Amniotic stem cell (primary cell): ENCODE results near the gene DPH5.

ENCODE experiments used
- DNase-seq: peaks from one replicate; lab custom pipeline; 2025; lab: John Stamatoyannopoulos, UW

The DPH5 gene

DNA sequence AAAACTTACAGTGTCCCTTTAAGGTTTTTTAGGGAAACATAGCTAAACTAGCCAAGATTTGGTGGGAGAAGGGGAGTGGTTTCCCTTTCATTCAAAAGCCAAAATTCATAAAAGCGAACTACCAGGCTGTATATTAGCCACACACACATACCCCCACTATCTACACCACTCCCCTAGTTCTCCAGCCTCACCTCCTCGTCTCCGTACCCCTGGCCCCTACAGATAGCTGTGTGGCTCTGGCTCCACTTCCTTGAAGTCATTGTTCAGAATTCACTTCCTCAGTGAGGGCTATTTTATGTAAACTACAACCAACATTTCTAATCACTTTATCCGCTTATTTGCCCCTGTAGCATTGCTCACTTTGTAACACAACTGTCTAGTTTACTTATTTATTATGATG lies 5.3 kb upstream of the DPH5 start:
- DNase-seq: no peak

DNA sequence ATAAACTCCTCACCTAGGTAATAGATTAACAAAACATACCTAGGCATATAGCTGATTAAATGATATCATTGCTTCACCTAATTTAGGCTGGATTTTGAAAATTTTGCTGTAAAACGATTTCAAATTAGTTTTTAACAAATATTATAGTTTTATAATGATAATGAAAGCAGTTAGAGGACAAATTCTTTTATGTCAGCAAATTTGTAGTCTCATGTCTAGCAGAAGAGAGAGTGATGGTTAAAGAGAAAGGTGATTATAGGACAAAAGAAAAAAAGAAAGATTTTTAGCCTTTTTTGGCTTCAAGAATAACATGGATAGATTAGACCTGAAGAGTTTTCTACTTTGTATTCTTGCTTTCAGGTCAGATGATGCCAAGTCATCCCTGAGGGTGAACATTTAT lies 3.6 kb upstream of the DPH5 start:
- DNase-seq: no peak

DNA sequence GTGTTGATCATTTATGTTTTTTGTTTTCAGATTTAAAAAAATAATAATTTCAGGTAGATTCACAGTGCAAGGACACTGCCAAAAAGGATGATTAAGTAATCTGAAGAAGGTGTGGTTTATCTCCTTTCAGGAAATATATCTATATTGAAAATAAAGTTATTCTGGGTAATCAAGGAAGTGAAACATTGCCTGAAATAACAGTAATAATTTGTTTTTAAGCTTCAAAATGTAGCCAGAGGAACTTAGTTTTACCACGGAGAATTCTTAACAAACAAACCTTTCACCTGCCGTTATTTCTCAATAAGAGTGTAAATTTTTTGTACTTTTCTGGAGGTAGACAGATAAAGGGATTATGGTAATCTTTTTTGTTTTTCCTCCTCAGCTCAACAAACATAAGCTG lies 2.9 kb upstream of the DPH5 start:
- no peak for DNase-seq

DNA sequence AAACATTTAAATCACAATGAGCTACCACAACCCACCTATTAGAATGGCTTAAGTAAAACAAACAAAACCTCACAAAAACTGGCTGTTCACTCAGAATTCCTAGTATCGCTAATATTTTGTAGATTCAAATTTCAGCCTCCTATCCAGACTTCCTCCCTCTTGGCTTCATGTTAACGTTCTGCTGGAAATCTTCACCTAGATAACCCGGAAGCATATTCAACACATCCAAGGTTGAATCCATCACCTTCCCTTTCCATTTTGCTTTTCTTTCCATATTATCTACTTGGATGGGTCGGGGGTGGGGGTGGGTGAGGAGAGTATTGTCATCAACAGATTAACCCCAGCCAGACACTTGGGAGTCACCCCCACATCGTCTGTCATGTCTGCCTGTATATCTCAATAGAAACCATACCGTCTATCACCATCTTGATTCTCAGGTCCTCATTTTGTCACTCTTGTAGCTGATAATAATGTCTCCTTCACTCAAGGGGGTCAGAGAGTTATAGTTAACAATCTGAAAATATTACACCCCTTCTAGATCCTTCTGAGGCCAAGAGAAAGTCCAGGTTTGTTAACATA lies 1.7 kb upstream of the DPH5 start:
- no peak for DNase-seq

DNA sequence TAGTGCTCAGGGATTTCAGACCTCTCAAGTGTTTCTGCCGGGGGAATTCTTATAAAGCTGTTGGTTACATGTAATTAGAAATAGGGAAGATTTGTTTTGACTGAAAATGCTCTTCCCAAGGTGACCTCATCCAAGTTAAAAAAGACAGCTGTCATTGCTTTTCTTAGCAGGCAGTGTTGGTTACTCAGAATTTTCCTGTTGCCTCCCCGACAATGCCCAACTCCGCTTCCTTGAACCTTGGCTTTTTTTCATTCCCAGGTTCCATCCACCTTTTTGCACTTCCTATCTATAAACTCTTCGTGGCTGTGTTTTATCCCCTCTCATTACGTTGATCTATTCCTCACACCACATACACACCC lies 825 bp upstream of the DPH5 start:
- no peak for DNase-seq

DNA sequence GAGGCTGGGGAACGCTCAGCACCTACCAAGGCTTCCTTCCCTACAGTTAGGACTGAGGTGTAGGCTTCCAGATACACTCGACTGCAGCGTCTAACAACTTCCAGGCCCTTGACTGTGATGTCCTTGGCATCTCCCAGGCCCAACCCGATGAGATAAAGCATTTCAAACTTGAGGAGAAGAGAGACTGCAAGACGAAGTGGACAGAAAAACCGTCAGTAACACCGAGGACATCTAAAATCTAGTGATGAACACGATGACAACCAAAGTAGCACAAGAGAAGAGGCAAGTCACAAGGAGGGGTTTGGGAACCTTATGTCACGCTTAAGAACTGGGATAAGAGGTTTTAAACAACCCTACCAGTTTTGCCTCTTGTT lies 314 bp downstream of the DPH5 start:
- DNase-seq: no peak

DNA sequence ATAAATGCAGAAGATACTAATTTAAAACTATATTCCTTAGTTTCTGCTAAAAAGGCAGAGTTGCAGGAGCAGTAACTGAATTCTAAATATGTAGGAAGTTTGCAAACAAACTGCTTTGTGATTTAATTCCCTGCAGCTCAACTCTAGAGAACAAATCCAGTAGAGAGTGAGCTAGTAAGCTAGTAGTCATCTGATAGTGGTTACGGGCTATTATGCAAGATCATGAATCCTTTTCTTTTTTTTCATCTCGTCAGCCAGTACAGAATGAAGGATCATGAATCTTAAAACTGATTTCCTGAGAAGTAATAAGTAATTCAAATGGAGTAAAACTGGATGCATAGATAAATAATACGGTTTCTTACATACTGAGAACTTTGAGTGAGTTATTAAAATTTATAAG lies 3.3 kb downstream of the DPH5 start:
- DNase-seq: no peak

DNA sequence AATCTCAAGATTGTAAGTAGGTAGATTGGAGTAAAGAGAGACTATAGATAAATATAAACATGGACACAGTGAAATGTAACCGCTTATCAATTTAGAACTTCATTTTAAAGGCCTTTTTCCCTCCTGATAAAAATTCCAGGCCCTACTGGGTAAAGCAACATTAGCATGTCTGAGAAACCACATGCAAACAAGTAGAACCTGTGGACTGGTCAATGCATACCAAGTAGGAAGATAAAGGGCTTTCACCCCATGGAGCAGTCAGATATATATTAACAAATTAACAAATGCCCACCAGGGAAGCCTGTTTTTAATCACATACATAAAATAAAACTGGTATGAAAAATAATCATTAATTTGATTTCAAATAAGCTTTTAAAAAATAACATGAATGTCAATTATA lies 8.1 kb downstream of the DPH5 start:
- no peak for DNase-seq

DNA sequence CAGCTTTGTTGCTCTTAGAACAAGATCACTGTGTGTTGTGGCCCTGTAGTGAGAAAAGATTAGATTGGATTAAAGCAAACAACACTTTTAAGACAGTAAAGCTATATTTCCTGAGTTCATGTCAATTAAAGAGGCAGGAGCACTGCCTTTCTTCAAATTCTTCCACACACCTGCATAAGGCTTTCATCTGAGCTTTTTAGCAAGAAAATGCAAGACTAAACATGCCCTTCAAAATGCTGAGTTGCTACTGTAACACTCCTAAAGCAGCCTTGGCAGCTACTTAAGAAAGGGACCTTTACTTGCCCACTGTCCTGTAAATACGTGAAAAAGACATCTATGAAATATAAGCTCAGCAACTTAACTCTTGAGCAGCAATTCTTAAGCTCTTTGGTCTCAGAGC lies 11.8 kb downstream of the DPH5 start:
- no peak for DNase-seq

DNA sequence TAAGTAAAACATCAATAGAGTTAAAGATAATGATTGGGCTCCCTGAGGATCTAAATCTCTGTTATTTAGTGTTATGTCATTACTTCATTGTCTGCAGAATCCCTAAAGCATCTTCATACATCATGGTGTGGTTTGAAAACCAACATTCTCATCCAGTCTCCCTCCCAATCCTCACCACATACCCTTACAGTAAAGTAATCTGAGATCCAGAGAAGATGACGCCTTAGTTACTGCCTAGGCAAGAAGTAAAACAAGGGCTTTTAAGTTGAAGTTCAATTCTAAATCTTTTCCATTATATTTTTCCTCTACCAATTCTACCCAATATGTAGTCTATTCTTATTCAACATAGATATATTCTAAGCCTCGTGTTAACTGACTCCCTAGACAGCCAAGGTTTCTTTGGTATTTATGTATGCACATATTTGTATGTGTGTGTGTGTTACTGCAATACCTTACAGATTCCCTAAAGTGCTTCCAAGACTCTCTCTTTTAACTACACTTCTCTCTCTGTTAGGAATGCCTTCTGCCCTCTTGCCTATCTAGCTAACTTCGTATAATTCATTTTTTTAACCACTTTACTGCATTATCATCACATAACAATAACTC lies 17.3 kb downstream of the DPH5 start:
- DNase-seq: no peak

DNA sequence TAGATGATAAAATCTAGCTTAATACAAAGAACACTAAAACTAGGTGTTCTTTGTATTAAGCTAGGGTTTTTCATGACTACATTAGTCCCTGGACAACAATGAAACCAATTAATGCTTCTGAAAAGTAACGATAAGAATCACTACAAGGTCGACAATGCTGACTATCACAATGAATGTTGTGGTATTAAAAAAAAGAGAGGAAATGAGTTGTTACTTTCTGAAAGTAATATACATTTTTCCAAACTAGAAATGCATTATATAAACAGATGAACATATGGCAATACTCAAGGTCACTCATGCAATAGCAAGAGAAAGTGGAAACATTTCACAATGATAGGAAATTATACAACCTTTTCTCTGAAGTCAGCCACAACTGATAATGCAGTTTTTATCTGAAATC lies 19.0 kb downstream of the DPH5 start:
- no peak for DNase-seq

DNA sequence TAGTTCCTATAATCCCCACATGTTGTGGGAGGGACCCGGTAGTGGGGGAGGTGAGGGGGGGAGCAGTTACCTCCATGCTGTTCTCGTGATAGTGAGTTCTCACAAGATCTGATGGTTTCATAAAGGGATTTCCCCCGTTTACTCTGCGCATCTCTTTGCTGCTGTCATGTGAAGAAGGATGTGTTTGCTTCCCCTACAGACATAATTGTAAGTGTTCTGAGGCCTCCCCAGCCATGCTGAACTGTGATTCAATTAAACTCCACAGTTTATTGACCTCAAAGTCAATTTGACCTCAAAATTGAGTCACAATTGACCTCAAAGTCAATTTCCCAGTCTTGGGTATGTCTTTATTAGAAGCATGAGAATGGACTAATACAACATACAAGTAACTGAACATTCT lies 19.7 kb downstream of the DPH5 start:
- DNase-seq: no peak

DNA sequence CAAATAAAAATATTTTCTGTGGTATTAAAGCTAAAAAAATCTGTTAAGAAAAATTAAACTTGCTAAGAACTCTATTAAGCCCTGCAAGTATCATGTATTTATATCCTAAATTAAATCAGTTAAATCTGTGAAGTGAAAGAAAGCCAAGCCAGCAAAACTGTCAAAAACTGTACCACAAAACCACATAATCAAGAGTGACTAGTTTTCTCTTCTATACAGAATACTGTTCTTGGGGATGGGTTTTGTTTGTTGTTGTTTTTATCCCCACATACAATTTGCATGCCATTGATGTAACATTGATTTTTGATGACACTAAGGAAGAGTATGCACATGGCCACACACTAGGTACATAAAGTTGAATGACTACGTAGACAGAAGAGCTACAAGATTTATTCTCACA lies 20.4 kb downstream of the DPH5 start:
- DNase-seq: no peak

DNA sequence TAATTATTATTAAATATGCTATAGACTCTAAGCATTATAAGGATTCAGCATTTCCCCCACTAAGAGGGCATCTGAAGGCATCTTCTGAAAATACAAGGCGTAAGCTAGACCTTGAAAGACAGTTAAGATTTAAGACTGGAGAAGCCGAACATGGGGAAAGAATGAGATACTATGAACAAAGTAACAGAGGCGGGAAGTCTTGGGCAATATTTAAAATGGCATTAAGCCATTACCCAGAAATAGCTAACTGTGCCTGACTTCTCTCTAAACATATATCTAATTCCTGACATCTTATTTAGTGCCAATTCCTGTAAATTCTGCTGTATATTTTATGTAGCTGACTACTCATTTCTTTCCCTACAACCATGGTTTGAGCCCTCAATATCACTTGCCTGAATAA lies 20.9 kb downstream of the DPH5 start:
- DNase-seq: no peak

DNA sequence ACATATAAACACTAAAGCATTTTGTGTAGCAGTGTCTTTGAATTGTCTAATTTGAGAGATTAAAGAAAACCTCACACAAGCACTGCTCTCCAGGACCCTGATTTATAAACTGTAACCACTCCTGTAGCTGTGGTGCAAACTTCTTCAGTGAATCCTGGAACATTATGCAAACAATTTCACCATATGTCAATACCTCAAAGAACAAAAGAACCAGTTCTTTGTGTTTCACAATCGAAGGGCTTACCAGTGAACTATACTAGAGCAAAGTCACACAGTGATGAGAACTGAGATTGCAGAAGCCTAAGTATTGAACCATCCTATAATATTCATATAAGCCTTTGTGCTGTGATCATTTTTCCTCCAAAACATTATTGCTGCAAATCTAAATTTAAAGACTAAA lies 21.5 kb downstream of the DPH5 start:
- no peak for DNase-seq

DNA sequence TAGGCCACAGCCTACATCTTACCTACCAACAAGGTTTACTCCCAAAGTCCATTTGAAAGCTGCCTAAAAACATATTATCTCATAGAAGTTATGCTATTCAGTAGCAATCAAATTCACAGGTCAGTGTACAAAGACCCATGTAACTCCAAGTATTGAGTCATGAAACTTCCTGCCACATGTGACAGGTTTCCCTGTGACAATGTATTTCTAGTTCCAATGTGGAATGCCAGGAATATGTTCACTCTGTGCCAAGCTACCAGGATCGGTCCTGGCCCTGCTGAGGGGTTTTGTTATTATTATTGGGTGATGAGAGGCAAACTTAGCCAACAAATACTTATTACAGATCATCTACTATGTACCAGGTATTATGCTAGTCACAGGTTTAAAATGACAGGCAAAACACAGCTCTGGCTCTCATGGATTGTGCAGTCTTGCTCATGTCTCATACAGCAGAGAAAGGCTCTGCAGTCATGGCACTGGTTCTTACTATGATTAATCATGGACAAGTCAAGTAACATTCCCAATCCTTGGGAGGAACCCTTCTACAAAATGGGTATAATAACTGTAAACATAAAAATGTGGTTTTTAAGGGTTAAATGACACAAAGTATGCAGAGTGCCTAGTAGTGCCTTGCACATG lies 22.5 kb downstream of the DPH5 start:
- no peak for DNase-seq

DNA sequence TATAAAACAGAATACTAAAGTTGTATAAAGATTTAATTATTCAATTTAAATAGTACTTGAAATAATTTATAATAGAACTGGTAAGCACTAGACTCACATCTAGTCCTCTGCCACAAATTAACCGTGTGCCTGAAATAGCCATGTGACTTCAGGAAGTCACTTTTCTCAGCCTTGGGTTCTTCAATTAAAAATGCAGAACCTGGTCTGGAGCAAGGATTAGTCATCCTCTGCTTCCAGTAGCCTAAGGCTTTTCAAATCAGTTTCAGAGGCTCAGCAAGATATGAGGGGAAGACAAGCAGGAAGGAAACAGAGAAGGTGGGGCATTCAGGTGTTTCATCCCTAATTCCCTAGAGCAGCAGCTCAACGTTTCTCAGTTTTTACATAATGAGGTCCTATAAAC lies 23.0 kb downstream of the DPH5 start:
- DNase-seq: no peak

DNA sequence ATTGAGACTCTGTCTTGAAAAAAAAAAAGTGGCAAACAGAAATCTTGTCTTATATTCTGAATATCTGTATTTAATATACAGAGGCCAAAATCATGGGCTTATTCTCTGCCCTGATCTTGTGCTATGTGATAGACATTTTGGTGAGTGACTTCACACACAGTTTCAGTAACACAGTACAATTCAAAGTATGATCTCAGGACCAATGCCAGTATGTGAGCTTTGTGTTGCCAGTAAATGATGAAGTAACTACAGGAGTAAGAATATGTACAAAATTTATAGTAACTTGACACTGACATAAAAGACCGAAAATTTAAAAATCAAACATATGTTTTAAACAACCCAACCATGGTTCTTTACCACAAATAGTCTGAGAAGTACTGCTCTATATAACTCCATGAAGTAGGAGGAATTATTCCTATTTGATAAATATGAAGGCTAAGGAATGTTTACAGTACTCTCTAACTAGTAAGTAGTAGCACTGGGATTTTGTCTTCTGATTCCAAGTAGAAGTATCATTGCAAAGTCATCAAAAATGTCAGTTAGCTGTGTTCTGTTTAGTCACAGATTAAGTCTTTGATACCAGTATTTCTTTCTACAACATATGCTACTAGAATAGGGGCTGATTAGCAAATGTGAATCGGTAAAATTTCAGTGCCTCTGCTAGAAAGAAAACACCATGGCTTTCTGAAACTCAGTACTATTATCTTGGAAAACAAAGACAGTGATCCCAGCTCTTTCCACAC lies 25.3 kb downstream of the DPH5 start:
- DNase-seq: no peak

DNA sequence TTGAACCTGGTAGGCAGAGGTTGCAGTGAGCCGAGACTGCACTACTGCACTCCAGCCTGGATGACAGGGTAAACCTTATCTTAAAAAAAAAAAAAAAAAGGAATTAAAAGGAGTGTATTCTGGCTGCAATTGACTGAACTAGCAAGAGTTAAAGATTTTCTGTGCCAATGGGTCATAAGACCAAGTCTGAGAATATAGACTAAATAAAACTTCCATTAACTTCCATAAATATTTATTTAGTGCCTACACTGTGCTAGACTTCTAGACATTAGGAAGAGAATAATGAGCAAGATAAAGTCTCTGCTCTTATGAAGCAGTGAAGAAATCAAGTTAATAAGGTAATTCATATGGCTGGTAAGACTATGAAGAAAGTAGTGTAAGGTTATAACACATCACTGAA lies 27.2 kb downstream of the DPH5 start:
- DNase-seq: no peak

DNA sequence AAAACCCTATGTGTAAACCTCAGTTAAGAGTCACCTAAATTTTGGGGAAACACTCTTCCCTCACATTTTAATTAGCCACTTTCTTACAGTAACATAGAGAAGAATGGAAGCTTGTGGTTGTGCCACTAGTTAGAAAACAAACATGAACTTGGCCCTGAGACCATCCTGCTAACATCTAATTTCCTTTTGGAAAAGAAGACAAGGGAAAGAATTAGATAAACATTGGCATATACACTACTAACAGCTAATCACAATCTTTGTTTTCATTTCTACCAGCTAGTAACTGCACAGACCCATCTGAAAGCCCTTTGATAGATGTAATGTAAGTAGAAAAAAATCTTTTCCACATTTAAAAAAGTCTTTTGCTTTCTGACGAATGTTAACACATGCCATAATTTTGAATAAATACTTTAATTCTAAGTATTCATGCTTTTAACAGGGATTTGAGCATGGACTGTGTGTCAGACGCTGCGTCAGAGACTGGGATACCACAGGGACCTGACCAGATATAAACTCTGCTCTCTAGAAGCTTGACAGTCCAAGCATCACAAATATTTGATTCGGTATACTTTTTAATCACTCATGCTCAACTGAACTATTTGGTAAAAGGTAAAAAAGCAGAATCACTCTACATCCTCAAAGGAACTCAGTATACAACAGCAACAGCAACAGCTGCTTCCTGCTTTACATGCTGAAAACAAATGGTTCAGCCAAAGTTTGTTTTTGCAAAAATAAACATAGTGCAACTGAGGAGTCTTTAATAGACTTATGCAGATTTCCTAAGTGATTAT lies 30.2 kb downstream of the DPH5 start:
- DNase-seq: no peak

DNA sequence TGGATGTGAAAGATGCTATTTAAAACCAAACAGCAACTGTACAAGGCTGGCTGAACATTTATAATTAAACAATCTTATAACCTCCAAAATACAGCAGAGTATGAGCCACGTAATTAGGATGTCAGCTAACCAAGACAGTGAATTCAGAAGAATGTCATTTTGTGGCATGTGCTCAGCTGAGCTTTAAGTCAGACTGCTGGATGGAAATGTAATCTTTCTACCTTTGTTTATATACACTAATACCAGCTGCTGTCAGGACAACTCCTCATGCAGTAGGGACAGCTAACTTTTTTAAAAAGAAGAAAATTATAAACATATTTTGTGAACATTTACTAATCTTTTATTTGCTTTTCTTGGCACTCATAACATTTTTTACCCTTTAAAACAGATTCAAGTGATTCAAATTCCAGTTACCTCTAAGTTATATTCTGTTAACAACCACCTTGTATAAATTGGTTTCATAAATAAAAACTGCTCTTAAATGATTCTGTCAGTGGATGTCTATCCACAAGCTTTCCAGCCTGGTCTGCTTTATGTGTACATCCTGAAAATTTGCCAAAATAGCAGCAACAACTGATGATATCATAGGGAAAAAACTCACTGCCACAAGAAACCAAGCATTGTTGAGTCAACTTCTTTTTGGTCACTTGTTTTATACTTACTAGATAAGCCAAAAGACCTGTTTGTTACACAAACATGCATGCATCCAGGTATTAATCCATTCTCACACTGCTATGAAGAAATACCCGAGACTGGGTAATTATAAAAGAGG lies 36.1 kb downstream of the DPH5 start:
- peak; percentile 68 for DNase-seq

DNA sequence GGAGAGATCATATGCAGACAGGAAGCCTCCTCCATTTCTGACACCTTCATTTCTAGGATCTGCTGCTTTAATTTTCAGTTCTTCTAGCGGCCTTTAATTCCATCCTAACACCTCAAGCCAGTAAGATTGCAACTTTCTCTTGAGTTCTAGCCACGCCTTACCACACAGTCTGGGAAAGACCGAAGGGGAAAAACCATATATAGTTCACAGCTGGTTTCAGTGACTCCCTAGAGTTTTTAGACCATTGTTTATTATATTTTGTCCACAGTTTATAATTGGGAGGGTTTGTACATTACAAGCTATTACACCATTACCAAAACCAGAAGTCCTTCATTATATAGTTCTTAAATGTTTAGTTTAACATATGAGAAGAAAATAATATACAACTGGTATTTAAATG lies 37.5 kb downstream of the DPH5 start:
- no peak for DNase-seq
